GM10847 (cell line): ENCODE results near the gene FBRS.

ENCODE experiments used
- POLR2A ChIP-seq: IDR thresholded peaks from 2 replicates; pipeline ENCODE4 v1.6.1; 2011; ENCODE audit not compliant: insufficient read length; ENCODE audit errors: extremely low read depth

The FBRS gene

GRCh38 chr16:30636599-30636998 lies 21.6 kb upstream of the FBRS start:
- no peak for TF ChIP-seq POLR2A

GRCh38 chr16:30637944-30638343 lies 20.3 kb upstream of the FBRS start:
- no peak for TF ChIP-seq POLR2A

GRCh38 chr16:30641378-30641982 lies 16.8 kb upstream of the FBRS start:
- no peak for TF ChIP-seq POLR2A

GRCh38 chr16:30644334-30644830 lies 13.8 kb upstream of the FBRS start:
- TF ChIP-seq POLR2A, result no peak

GRCh38 chr16:30645727-30646126 lies 12.5 kb upstream of the FBRS start:
- TF ChIP-seq POLR2A, result no peak

- TF ChIP-seq POLR2A, result no peak
Measured at GRCh38 chr16:30647274-30647571, 11.0 kb upstream of the FBRS start.

GRCh38 chr16:30649725-30650368 lies 8.4 kb upstream of the FBRS start:
- no peak for TF ChIP-seq POLR2A

- peak; percentile 12 for TF ChIP-seq POLR2A
Measured at GRCh38 chr16:30650369-30651123, 7.7 kb upstream of the FBRS start, which contains the start of gene PRR14. TSS of gene PRR14 (plus strand) at chr16:30650960. CDS start at chr16:30651646, 686 bp downstream.

- peak; percentile 45 for TF ChIP-seq POLR2A
Measured at GRCh38 chr16:30651124-30652004, 6.9 kb upstream of the FBRS start.

GRCh38 chr16:30652005-30652296 lies 6.3 kb upstream of the FBRS start:
- no peak for TF ChIP-seq POLR2A

- TF ChIP-seq POLR2A, result no peak
Measured at GRCh38 chr16:30652718-30653117, 5.5 kb upstream of the FBRS start.

- no peak for TF ChIP-seq POLR2A
Measured at GRCh38 chr16:30654856-30655255, 3.4 kb upstream of the FBRS start.

GRCh38 chr16:30655815-30656347 lies 2.4 kb upstream of the FBRS start:
- TF ChIP-seq POLR2A, result no peak

GRCh38 chr16:30656388-30656787 lies 1.8 kb upstream of the FBRS start:
- TF ChIP-seq POLR2A, result no peak

- no peak for TF ChIP-seq POLR2A
Measured at GRCh38 chr16:30656974-30657865, 1.0 kb upstream of the FBRS start.
